MM.1S (cell line): ENCODE measurements around the gene ZNF331.

Experiments used
- EZH2 ChIP-seq: fragments of 300-600 bp; sonication (generic); optimal IDR thresholded peaks from 2 replicates; pipeline ENCODE3; 2017; ENCODE audit warnings: low read depth, mild to moderate bottlenecking, antibody characterized with exemption, low read length, mixed read lengths
- EZH2phosphoT487 ChIP-seq: fragments of 300-600 bp; sonication (generic); IDR thresholded peaks from 2 replicates; pipeline ENCODE4 v1.6.1; 2018; ENCODE audit warnings: antibody characterized with exemption, low read length

DNA sequence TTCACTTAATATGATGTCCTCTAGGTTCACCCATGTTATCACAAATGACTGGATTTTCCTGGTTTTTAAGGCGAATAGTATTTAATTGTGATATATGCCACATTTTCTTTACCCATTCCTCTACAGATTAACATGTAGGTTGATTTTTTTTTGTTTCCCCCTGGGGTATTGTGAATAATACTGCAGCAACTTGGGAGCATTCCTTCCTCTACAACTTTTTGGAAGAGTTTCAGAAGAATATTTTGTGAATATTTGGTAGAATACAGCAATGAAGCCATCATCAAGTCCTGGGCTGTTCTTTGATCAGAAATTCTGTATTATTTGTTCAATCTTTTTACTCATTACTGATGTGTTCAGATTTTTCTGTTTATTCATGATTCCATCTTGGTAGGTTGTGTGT lies 5.6 kb upstream of the ZNF331 start:
- no peak for TF ChIP-seq EZH2phosphoT487
- TF ChIP-seq EZH2, result no peak
